Smooth muscle cell (in vitro differentiated cells): Measurements from ENCODE around the gene NDOR1. TPM values are rescaled to one million over a fixed set of nuclear protein-coding genes. Genes with fewer than 3 reads are reported as not detected.

ENCODE experiments used
- DNase-seq: peaks from one replicate; lab custom pipeline; 2025; ENCODE audit not compliant: unreplicated experiment; lab: John Stamatoyannopoulos, UW
- H2AFZ ChIP-seq: fragments of 200-600 bp; sonication (generic); 2 replicates; pipeline ENCODE4 v1.6.0; 2016; ENCODE audit warnings: antibody characterized with exemption, low read depth, mild to moderate bottlenecking
- H3F3A ChIP-seq: fragments of 200-600 bp; sonication (generic); 2 replicates; pipeline ENCODE4 v1.6.0; 2017; ENCODE audit warnings: antibody characterized with exemption, low read depth
- H3K27ac ChIP-seq: fragments of 200-600 bp; sonication (generic); 2 replicates; pipeline ENCODE4 v1.5.1; 2016; ENCODE audit warnings: low read depth, mild to moderate bottlenecking
- H3K27me3 ChIP-seq: fragments of 200-600 bp; sonication (generic); 2 replicates; pipeline ENCODE4 v1.6.1; 2016; ENCODE audit warnings: low read depth, mild to moderate bottlenecking
- H3K36me3 ChIP-seq: fragments of 200-600 bp; sonication (generic); 2 replicates; pipeline ENCODE4 v1.5.1; 2016; ENCODE audit warnings: low read depth
- H3K4me1 ChIP-seq: fragments of 200-600 bp; sonication (generic); 2 replicates; pipeline ENCODE4 v1.5.1; 2016; ENCODE audit warnings: low read depth
- H3K4me2 ChIP-seq: fragments of 200-600 bp; sonication (generic); 2 replicates; pipeline ENCODE4 v1.6.0; 2016; ENCODE audit warnings: mild to moderate bottlenecking
- H3K4me3 ChIP-seq: fragments of 200-600 bp; sonication (generic); 2 replicates; pipeline ENCODE4 v1.5.1; 2016; ENCODE audit warnings: mild to moderate bottlenecking
- H3K79me2 ChIP-seq: fragments of 200-600 bp; sonication (generic); 2 replicates; pipeline ENCODE4 v1.6.0; 2016; ENCODE audit warnings: low read depth, mild to moderate bottlenecking
- H3K9ac ChIP-seq: fragments of 200-600 bp; sonication (generic); 2 replicates; pipeline ENCODE4 v1.6.0; 2016; ENCODE audit warnings: low read depth
- H3K9me3 ChIP-seq: fragments of 200-600 bp; sonication (generic); replicated peaks from 2 replicates; pipeline ENCODE4 v1.5.1; 2016; ENCODE audit warnings: low read depth
- H4K20me1 ChIP-seq: fragments of 200-600 bp; sonication (generic); 2 replicates; pipeline ENCODE4 v1.6.0; 2016; ENCODE audit warnings: low read depth
- WGBS: methylation state at CpG from one replicate; pipeline ENCODE4 v1.1.7; 2016; ENCODE audit warnings: low lambda C conversion rate; 5-methylcytosine and 5-hydroxymethylcytosine counted together
- polyA plus RNA-seq: library from polyadenylated mRNA; unstranded; fragments of >200 nt; fragmentation: Nextera tagmentation; extraction: Ambion mirVana; gene quantifications from 2 replicates; pipeline ENCODE4 v1.2.1, GENCODE V29; 2016
- total RNA-seq: library from RNA; depleted of rRNA; stranded (reverse); fragments of >200 nt; gene quantifications from 2 replicates; pipeline ENCODE4 v1.2.3, GENCODE V29; 2014
- TF ChIP-seq, protein P1 (sequence below): fragments of 200-600 bp; sonication (generic); IDR thresholded peaks from 2 replicates; pipeline ENCODE4 v1.5.1; 2017; ENCODE audit warnings: borderline replicate concordance, mild to moderate bottlenecking, antibody characterized with exemption; ENCODE audit not compliant: insufficient read depth, poor library complexity, severe bottlenecking

NDOR1 gene
- total and polyA plus RNA-seq, 2 experiments from 2014 or later: 6.5 to 7.7 TPM

DNA sequence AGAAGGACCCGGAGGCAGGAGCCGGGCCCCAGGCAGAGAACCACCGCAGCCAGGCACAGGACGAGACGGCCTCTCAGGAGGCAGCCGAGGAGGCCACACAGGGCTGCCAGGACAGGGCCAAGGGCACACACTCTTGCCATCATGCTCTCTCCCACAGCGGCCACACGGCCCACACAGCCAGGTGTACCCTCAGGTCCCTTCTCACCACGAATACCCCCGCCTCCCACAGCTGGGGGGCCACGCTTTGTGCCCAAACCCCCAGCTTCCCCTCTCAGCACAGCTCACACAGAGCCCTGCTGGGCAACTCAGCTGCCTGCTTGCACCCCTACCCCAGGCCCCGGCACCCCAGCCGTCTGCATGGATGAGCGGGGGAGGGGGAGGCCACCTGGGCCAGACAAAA lies 11.7 kb upstream of the NDOR1 start:
- Histone ChIP-seq H3F3A (peaks cover 12% of the 10 kb centered on the region), H3K4me2 (no peak overlapping the region), H2AFZ (no peak overlapping the region), H3K79me2 (peaks cover 49% of the 10 kb centered on the region), H4K20me1 (peaks cover 63% of the 10 kb centered on the region), H3K27ac (no peak overlapping the region), H3K27me3 (no peaks in the 10 kb centered on the region), H3K4me1 (peaks cover 11% of the 10 kb centered on the region), H3K9me3 (no peaks in the 10 kb centered on the region), H3K4me3 (no peak overlapping the region), H3K36me3 (no peaks in the 10 kb centered on the region), H3K9ac (no peak overlapping the region)
- TF ChIP-seq, protein P1, sequence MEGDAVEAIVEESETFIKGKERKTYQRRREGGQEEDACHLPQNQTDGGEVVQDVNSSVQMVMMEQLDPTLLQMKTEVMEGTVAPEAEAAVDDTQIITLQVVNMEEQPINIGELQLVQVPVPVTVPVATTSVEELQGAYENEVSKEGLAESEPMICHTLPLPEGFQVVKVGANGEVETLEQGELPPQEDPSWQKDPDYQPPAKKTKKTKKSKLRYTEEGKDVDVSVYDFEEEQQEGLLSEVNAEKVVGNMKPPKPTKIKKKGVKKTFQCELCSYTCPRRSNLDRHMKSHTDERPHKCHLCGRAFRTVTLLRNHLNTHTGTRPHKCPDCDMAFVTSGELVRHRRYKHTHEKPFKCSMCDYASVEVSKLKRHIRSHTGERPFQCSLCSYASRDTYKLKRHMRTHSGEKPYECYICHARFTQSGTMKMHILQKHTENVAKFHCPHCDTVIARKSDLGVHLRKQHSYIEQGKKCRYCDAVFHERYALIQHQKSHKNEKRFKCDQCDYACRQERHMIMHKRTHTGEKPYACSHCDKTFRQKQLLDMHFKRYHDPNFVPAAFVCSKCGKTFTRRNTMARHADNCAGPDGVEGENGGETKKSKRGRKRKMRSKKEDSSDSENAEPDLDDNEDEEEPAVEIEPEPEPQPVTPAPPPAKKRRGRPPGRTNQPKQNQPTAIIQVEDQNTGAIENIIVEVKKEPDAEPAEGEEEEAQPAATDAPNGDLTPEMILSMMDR: no peak
- DNase-seq: no peak
- 92% methylated on average over 14 of the region's 14 CpGs for whole genome bisulfite sequencing

DNA sequence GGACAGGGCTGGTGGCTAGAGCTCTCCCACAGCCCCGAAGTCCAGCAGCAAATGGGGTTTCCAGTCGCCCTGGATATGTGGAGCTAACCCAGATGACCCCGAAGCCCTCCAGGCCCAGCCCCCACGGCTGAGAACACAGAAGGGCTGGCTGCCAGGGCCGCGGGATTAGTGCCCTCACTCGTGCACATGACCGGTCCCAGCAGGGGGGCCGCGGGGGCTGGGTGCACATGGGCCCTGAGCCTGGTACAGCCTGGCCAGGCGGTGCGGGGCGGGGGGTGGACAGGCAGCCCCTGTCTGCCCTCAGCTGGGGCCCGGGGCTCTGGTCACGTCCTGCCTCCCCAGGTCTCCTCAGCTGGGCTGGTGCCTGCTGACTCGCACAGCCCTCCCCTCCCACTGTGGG lies 11.1 kb upstream of the NDOR1 start:
- WGBS: 92% methylated on average over 15 of the region's 16 CpGs
- no peaks in the 10 kb centered on the region for H3K27me3 ChIP-seq
- no peak overlapping the region for H3K4me2 ChIP-seq

DNA sequence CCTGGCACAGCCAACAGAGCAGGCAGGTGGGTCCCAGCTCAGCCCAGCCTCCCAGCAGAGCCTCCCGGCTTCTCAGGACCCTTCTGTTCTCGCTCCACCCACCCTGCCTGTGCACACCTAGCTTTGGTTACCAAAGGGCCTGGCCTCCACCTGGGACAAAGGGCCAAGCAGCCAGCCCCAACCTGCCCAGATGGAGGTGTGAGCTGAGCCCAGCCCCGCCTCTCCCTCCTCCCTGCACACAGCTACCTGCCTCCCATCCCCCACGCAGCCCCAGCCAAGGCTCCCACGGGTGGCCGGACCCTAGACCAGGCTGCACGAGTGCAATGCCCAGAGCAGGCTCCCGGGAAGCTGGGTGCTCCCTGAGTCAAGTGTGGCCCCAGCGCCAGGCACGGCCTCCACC lies 10.6 kb upstream of the NDOR1 start:
- Histone ChIP-seq H3K79me2 (peaks cover 52% of the 10 kb centered on the region), H2AFZ (no peak overlapping the region), H4K20me1 (peaks cover 66% of the 10 kb centered on the region), H3K9ac (no peak overlapping the region), H3F3A (peaks cover 5% of the 10 kb centered on the region), H3K9me3 (no peaks in the 10 kb centered on the region), H3K4me3 (no peak overlapping the region), H3K4me1 (peaks cover 15% of the 10 kb centered on the region), H3K27ac (no peak overlapping the region), H3K36me3 (no peaks in the 10 kb centered on the region), H3K27me3 (no peaks in the 10 kb centered on the region), H3K4me2 (no peak overlapping the region)
- DNase-seq: no peak
- TF ChIP-seq, protein P1: no peak
- WGBS: 97% methylated on average over 8 of the region's 10 CpGs

More for the DNA sequence above, 11.1 kb upstream of the NDOR1 start:
- H3K9me3 ChIP-seq: no peaks in the 10 kb centered on the region
- no peak for DNase-seq
- H3K9ac ChIP-seq: no peak overlapping the region
- no peaks in the 10 kb centered on the region for H3K36me3 ChIP-seq
- peaks cover 10% of the 10 kb centered on the region for H3F3A ChIP-seq
- H3K27ac ChIP-seq: no peak overlapping the region
- H4K20me1 ChIP-seq: peaks cover 67% of the 10 kb centered on the region
- no peak overlapping the region for H2AFZ ChIP-seq
- peaks cover 52% of the 10 kb centered on the region for H3K79me2 ChIP-seq
- no peak overlapping the region for H3K4me3 ChIP-seq
- H3K4me1 ChIP-seq: peaks cover 15% of the 10 kb centered on the region
- TF ChIP-seq, protein P1: no peak

DNA sequence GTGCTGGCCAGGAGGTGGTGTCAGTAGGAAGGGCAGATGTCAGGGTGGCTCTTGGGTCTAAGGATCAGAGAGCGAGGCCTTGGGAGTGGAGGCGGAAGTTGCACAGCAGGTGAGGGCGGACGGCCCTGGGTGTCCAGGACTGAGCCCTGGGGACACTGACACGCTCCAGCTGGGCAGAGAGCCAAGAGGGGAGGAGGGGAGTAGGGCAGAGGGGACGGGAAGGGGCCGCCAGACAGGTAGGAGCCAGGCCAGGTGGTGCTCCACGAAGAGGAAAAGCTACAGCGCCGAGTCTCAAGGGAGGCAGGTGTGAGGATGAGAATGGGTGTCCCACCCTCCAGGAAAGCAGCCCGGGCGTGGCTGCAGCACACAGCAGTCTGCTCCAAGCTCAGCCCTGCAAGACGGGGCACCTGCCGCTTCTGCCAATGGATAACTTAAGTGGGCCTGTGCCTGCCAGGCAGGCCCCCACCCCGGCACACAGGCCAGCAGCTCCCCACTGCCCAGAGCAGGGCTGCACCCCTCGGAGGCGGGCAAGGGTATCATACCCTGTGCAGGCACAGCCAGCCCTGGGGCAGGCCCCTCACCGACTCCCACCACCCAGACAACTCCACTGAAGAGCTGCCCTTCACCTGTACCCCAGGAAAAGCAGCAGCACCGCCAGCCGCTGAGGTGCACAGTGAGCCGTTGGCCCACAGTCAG lies 9.8 kb upstream of the NDOR1 start:
- Histone ChIP-seq H2AFZ (no peak overlapping the region), H3K9me3 (no peaks in the 10 kb centered on the region), H4K20me1 (peaks cover 64% of the 10 kb centered on the region), H3K36me3 (no peaks in the 10 kb centered on the region), H3K9ac (no peak overlapping the region), H3F3A (no peaks in the 10 kb centered on the region), H3K4me2 (no peak overlapping the region), H3K27ac (no peak overlapping the region), H3K4me1 (peaks cover 15% of the 10 kb centered on the region), H3K79me2 (peaks cover 45% of the 10 kb centered on the region), H3K27me3 (no peaks in the 10 kb centered on the region), H3K4me3 (no peak overlapping the region)
- WGBS: 94% methylated on average over 21 of the region's 21 CpGs
- DNase-seq: no peak
- TF ChIP-seq, protein P1: no peak
